WTC11 (cell line): ENCODE measurements around the gene ITGAE. TPM values are rescaled to one million over a fixed set of nuclear protein-coding genes. Genes with fewer than 3 reads are reported as not detected.
"Not testable (repeated sequence)": the region's sequence is repeated elsewhere in the genome, so short reads cannot be mapped to it uniquely, and the experiment has no call there.

Experiments used
- ATAC-seq: fragments of 200-7000 bp; cut with Tn5 transposase; 2 replicates; pipeline ENCODE4 v1.10.0; 2021; ENCODE audit warnings: mild to moderate bottlenecking, moderate library complexity
- CTCF ChIA-PET: fragments of 300-600 bp; sonication (Branson Sonifier 250); formaldehyde crosslinking; loops from one replicate; lab custom pipeline; 2021; ENCODE audit warnings: antibody characterized with exemption; lab: Charles Lee
- POLR2A ChIA-PET: fragments of 350-600 bp; sonication (Branson Sonifier 250); formaldehyde crosslinking; loops from one replicate; lab custom pipeline; 2021; ENCODE audit warnings: antibody characterized with exemption; lab: Charles Lee
- DNase-seq: peaks from one replicate; pipeline ENCODE4 v3.0.0; 2021; ENCODE audit warnings: low spot score
- H3K27ac Mint-ChIP-seq: 2 replicates; pipeline ENCODE4 v1.8.0; 2021; ENCODE audit warnings: mixed read lengths
- H3K27me3 Mint-ChIP-seq: 2 replicates; pipeline ENCODE4 v1.8.0; 2021; ENCODE audit warnings: low read depth, mild to moderate bottlenecking, moderate library complexity, mixed read lengths
- H3K36me3 Mint-ChIP-seq: 2 replicates; pipeline ENCODE4 v1.8.0; 2021; ENCODE audit warnings: mixed read lengths
- H3K4me1 Mint-ChIP-seq: 2 replicates; pipeline ENCODE4 v1.8.0; 2022; ENCODE audit warnings: mixed read lengths
- H3K4me3 Mint-ChIP-seq: 2 replicates; pipeline ENCODE4 v1.8.0; 2021; ENCODE audit warnings: mild to moderate bottlenecking, moderate library complexity, mixed read lengths
- H3K9me3 Mint-ChIP-seq: 2 replicates; pipeline ENCODE4 v1.8.0; 2021; ENCODE audit warnings: mixed read lengths
- CBFB ChIP-seq: sonication (generic); formaldehyde crosslinking; IDR thresholded peaks from 2 replicates; pipeline ENCODE4 v1.8.1; 2022; ENCODE audit warnings: mild to moderate bottlenecking, low read depth, missing genetic modification reagents
- ETV6 ChIP-seq: sonication (generic); formaldehyde crosslinking; IDR thresholded peaks from 2 replicates; pipeline ENCODE4 v1.8.1; 2022; ENCODE audit warnings: mild to moderate bottlenecking, missing genetic modification reagents
- NR2C2 ChIP-seq: sonication (generic); formaldehyde crosslinking; IDR thresholded peaks from 2 replicates; pipeline ENCODE4 v1.8.0; 2022; ENCODE audit warnings: mild to moderate bottlenecking, missing genetic modification reagents
- RELA ChIP-seq: sonication (generic); formaldehyde crosslinking; IDR thresholded peaks from 2 replicates; pipeline ENCODE4 v1.8.1; 2022; ENCODE audit warnings: missing genetic modification reagents, mild to moderate bottlenecking, borderline replicate concordance
- SOX15 ChIP-seq: fragments of 250-450 bp; sonication (Bioruptor Pico); IDR thresholded peaks from 2 replicates; pipeline ENCODE4 v1.9.0; 2021; ENCODE audit warnings: mild to moderate bottlenecking
- TP53 ChIP-seq: sonication (generic); formaldehyde crosslinking; IDR thresholded peaks from 2 replicates; pipeline ENCODE4 v1.8.1; 2023; ENCODE audit warnings: mild to moderate bottlenecking, missing genetic modification reagents
- ZNF121 ChIP-seq: sonication (generic); formaldehyde crosslinking; IDR thresholded peaks from 2 replicates; pipeline ENCODE4 v1.8.0; 2023; ENCODE audit warnings: missing genetic modification reagents
- ZNF671 ChIP-seq: fragments of 250-450 bp; sonication (Bioruptor Pico); IDR thresholded peaks from 2 replicates; pipeline ENCODE4 v1.8.0; 2021; ENCODE audit warnings: mild to moderate bottlenecking
- total RNA-seq: library from RNA; stranded (reverse); gene quantifications from 3 replicates; pipeline ENCODE4 v1.2.3, GENCODE V29; 2021
- TF ChIP-seq, protein P1 (sequence below): sonication (generic); formaldehyde crosslinking; conservative IDR thresholded peaks from 2 replicates; pipeline ENCODE4 v1.8.1; 2023; ENCODE audit warnings: mild to moderate bottlenecking, low read depth, missing genetic modification reagents, moderate library complexity
- TF ChIP-seq, protein P2 (sequence below): sonication (generic); formaldehyde crosslinking; IDR thresholded peaks from 2 replicates; pipeline ENCODE4 v1.8.1; 2022; ENCODE audit warnings: missing genetic modification reagents, borderline replicate concordance
- TF ChIP-seq, protein P3 (sequence below): sonication (generic); formaldehyde crosslinking; IDR thresholded peaks from 2 replicates; pipeline ENCODE4 v1.8.0; 2023; ENCODE audit warnings: mild to moderate bottlenecking, missing genetic modification reagents
- TF ChIP-seq, protein P4 (sequence below): sonication (generic); formaldehyde crosslinking; IDR thresholded peaks from 2 replicates; pipeline ENCODE4 v1.8.1; 2023; ENCODE audit warnings: mild to moderate bottlenecking, missing genetic modification reagents, moderate library complexity
- TF ChIP-seq, protein P5 (sequence below): sonication (generic); formaldehyde crosslinking; IDR thresholded peaks from 2 replicates; pipeline ENCODE4 v1.8.1; 2022; ENCODE audit warnings: low read depth, missing genetic modification reagents, borderline replicate concordance
- TF ChIP-seq, protein P6 (sequence below): sonication (generic); formaldehyde crosslinking; IDR thresholded peaks from 2 replicates; pipeline ENCODE4 v1.8.0; 2022; ENCODE audit warnings: missing genetic modification reagents
- TF ChIP-seq, protein P7 (sequence below): sonication (generic); formaldehyde crosslinking; IDR thresholded peaks from 2 replicates; pipeline ENCODE4 v1.8.1; 2023; ENCODE audit warnings: mild to moderate bottlenecking, missing genetic modification reagents
- TF ChIP-seq, protein P8 (sequence below): sonication (generic); formaldehyde crosslinking; IDR thresholded peaks from 2 replicates; pipeline ENCODE4 v1.8.0; 2022; ENCODE audit warnings: mild to moderate bottlenecking, missing genetic modification reagents

The ITGAE gene
- total RNA-seq, 1 experiment from 2014 or later = 19.5 TPM

DNA sequence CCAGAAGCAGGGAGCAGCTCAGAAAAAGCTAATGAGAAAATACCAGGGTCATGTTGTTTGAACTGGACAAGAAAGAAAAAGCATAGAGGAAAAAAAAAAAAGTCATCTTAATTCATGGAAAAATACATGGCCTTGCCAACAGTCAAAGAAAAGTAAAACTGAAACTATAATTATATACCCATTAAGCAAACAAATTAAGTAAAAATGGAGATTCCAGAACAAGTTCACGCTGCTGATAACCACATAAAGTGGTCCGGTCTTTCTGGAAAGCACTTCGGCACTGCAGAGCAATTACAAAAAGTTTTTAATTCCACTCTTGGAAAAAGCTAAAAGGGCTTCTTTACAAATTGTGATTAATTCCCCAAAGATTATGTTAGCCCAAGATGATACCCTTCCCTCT is 92.6 kb downstream of the ITGAE start:
- no peak for ATAC-seq
- Mint-ChIP-seq H3K9me3 (no peaks in the 10 kb centered on the region), H3K27ac (no peak overlapping the region)
- TF ChIP-seq, protein P1, sequence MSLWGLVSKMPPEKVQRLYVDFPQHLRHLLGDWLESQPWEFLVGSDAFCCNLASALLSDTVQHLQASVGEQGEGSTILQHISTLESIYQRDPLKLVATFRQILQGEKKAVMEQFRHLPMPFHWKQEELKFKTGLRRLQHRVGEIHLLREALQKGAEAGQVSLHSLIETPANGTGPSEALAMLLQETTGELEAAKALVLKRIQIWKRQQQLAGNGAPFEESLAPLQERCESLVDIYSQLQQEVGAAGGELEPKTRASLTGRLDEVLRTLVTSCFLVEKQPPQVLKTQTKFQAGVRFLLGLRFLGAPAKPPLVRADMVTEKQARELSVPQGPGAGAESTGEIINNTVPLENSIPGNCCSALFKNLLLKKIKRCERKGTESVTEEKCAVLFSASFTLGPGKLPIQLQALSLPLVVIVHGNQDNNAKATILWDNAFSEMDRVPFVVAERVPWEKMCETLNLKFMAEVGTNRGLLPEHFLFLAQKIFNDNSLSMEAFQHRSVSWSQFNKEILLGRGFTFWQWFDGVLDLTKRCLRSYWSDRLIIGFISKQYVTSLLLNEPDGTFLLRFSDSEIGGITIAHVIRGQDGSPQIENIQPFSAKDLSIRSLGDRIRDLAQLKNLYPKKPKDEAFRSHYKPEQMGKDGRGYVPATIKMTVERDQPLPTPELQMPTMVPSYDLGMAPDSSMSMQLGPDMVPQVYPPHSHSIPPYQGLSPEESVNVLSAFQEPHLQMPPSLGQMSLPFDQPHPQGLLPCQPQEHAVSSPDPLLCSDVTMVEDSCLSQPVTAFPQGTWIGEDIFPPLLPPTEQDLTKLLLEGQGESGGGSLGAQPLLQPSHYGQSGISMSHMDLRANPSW (CRISPR knock-in tag) = no peak
- TF ChIP-seq ETV6 (CRISPR knock-in tag) (no peak), ZNF121 (CRISPR knock-in tag) (no peak), SOX15 (CRISPR knock-in tag) (no peak), CBFB (CRISPR knock-in tag) (no peak), ZNF671 (CRISPR knock-in tag) (no peak), NR2C2 (no peak), RELA (CRISPR knock-in tag) (no peak), TP53 (CRISPR knock-in tag) (no peak)
- TF ChIP-seq, protein P2, sequence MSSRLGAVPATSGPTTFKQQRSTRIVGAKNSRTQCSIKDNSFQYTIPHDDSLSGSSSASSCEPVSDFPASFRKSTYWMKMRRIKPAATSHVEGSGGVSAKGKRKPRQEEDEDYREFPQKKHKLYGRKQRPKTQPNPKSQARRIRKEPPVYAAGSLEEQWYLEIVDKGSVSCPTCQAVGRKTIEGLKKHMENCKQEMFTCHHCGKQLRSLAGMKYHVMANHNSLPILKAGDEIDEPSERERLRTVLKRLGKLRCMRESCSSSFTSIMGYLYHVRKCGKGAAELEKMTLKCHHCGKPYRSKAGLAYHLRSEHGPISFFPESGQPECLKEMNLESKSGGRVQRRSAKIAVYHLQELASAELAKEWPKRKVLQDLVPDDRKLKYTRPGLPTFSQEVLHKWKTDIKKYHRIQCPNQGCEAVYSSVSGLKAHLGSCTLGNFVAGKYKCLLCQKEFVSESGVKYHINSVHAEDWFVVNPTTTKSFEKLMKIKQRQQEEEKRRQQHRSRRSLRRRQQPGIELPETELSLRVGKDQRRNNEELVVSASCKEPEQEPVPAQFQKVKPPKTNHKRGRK (CRISPR knock-in tag) = no peak
- TF ChIP-seq, protein P3, sequence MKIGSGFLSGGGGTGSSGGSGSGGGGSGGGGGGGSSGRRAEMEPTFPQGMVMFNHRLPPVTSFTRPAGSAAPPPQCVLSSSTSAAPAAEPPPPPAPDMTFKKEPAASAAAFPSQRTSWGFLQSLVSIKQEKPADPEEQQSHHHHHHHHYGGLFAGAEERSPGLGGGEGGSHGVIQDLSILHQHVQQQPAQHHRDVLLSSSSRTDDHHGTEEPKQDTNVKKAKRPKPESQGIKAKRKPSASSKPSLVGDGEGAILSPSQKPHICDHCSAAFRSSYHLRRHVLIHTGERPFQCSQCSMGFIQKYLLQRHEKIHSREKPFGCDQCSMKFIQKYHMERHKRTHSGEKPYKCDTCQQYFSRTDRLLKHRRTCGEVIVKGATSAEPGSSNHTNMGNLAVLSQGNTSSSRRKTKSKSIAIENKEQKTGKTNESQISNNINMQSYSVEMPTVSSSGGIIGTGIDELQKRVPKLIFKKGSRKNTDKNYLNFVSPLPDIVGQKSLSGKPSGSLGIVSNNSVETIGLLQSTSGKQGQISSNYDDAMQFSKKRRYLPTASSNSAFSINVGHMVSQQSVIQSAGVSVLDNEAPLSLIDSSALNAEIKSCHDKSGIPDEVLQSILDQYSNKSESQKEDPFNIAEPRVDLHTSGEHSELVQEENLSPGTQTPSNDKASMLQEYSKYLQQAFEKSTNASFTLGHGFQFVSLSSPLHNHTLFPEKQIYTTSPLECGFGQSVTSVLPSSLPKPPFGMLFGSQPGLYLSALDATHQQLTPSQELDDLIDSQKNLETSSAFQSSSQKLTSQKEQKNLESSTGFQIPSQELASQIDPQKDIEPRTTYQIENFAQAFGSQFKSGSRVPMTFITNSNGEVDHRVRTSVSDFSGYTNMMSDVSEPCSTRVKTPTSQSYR (CRISPR knock-in tag) = no peak
- TF ChIP-seq, protein P4, sequence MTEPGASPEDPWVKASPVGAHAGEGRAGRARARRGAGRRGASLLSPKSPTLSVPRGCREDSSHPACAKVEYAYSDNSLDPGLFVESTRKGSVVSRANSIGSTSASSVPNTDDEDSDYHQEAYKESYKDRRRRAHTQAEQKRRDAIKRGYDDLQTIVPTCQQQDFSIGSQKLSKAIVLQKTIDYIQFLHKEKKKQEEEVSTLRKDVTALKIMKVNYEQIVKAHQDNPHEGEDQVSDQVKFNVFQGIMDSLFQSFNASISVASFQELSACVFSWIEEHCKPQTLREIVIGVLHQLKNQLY = no peak
- TF ChIP-seq, protein P5, sequence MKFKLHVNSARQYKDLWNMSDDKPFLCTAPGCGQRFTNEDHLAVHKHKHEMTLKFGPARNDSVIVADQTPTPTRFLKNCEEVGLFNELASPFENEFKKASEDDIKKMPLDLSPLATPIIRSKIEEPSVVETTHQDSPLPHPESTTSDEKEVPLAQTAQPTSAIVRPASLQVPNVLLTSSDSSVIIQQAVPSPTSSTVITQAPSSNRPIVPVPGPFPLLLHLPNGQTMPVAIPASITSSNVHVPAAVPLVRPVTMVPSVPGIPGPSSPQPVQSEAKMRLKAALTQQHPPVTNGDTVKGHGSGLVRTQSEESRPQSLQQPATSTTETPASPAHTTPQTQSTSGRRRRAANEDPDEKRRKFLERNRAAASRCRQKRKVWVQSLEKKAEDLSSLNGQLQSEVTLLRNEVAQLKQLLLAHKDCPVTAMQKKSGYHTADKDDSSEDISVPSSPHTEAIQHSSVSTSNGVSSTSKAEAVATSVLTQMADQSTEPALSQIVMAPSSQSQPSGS (CRISPR knock-in tag) = no peak
- TF ChIP-seq, protein P6, sequence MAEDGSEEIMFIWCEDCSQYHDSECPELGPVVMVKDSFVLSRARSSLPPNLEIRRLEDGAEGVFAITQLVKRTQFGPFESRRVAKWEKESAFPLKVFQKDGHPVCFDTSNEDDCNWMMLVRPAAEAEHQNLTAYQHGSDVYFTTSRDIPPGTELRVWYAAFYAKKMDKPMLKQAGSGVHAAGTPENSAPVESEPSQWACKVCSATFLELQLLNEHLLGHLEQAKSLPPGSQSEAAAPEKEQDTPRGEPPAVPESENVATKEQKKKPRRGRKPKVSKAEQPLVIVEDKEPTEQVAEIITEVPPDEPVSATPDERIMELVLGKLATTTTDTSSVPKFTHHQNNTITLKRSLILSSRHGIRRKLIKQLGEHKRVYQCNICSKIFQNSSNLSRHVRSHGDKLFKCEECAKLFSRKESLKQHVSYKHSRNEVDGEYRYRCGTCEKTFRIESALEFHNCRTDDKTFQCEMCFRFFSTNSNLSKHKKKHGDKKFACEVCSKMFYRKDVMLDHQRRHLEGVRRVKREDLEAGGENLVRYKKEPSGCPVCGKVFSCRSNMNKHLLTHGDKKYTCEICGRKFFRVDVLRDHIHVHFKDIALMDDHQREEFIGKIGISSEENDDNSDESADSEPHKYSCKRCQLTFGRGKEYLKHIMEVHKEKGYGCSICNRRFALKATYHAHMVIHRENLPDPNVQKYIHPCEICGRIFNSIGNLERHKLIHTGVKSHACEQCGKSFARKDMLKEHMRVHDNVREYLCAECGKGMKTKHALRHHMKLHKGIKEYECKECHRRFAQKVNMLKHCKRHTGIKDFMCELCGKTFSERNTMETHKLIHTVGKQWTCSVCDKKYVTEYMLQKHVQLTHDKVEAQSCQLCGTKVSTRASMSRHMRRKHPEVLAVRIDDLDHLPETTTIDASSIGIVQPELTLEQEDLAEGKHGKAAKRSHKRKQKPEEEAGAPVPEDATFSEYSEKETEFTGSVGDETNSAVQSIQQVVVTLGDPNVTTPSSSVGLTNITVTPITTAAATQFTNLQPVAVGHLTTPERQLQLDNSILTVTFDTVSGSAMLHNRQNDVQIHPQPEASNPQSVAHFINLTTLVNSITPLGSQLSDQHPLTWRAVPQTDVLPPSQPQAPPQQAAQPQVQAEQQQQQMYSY (CRISPR knock-in tag) = no peak
- TF ChIP-seq, protein P7, sequence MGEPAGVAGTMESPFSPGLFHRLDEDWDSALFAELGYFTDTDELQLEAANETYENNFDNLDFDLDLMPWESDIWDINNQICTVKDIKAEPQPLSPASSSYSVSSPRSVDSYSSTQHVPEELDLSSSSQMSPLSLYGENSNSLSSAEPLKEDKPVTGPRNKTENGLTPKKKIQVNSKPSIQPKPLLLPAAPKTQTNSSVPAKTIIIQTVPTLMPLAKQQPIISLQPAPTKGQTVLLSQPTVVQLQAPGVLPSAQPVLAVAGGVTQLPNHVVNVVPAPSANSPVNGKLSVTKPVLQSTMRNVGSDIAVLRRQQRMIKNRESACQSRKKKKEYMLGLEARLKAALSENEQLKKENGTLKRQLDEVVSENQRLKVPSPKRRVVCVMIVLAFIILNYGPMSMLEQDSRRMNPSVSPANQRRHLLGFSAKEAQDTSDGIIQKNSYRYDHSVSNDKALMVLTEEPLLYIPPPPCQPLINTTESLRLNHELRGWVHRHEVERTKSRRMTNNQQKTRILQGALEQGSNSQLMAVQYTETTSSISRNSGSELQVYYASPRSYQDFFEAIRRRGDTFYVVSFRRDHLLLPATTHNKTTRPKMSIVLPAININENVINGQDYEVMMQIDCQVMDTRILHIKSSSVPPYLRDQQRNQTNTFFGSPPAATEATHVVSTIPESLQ (CRISPR knock-in tag) = no peak
- TF ChIP-seq, protein P8, sequence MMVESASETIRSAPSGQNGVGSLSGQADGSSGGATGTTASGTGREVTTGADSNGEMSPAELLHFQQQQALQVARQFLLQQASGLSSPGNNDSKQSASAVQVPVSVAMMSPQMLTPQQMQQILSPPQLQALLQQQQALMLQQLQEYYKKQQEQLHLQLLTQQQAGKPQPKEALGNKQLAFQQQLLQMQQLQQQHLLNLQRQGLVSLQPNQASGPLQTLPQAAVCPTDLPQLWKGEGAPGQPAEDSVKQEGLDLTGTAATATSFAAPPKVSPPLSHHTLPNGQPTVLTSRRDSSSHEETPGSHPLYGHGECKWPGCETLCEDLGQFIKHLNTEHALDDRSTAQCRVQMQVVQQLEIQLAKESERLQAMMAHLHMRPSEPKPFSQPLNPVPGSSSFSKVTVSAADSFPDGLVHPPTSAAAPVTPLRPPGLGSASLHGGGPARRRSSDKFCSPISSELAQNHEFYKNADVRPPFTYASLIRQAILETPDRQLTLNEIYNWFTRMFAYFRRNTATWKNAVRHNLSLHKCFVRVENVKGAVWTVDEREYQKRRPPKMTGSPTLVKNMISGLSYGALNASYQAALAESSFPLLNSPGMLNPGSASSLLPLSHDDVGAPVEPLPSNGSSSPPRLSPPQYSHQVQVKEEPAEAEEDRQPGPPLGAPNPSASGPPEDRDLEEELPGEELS (CRISPR knock-in tag) = no peak
- TF ChIP-seq, all 79 proteins: peak for 0
- CTCF ChIA-PET = interaction anchor here (2.3 kb wide), 1 partner anchor 26 kb away, joined by 8 read pairs; no protein-coding TSS in a partner anchor
- no peaks in the 10 kb centered on the region for H3K4me1 Mint-ChIP-seq
- DNase-seq = no peak
- H3K4me3 Mint-ChIP-seq = no peak overlapping the region
- H3K27me3 Mint-ChIP-seq = no peaks in the 10 kb centered on the region
- H3K36me3 Mint-ChIP-seq = no peaks in the 10 kb centered on the region
- POLR2A ChIA-PET = interaction anchor here (0.7 kb wide), 1 partner anchor 25 kb away, joined by 3 read pairs; no protein-coding TSS in a partner anchor

DNA sequence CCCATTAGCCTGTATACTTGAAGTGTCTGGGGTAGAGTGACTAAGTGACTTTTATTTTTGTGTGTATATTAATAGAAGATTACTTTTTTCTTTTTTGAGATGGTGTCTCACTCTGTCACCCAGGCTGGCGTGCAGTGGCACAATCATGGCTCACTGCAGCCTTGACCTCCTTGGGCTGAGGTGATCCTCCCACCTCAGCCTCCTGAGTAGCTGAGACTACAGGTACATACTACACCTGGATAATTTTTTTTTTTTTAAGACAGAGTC is 95.3 kb downstream of the ITGAE start:
- ATAC-seq, POLR2A ChIA-PET, H3K27me3 Mint-ChIP-seq, H3K4me1 Mint-ChIP-seq, DNase-seq, H3K27ac Mint-ChIP-seq, H3K4me3 Mint-ChIP-seq: not testable (repeated sequence)
- Mint-ChIP-seq H3K36me3 (peaks cover 16% of the 10 kb centered on the region), H3K9me3 (peaks cover 16% of the 10 kb centered on the region)
- CTCF ChIA-PET = interaction anchor here (1.7 kb wide), 1 partner anchor 23 kb away, joined by 5 read pairs; no protein-coding TSS in a partner anchor
